Nephron (organoid): ENCODE measurements around the gene FBXL7.
A peak's percentile ranks its signal among the peaks of the same experiment; 100 is the strongest.

Experiments
- H3K27ac Mint-ChIP-seq, 3 experiments: 2 replicates each; pipeline ENCODE4 v1.8.0; 2020; ENCODE audit warnings: mixed read lengths in 3 of 3, mild to moderate bottlenecking in 2 of 3, moderate library complexity in 1 of 3
- H3K27me3 Mint-ChIP-seq: 2 replicates; pipeline ENCODE4 v1.8.0; 2021; ENCODE audit warnings: low read depth, mild to moderate bottlenecking, moderate library complexity, mixed read lengths
- H3K36me3 Mint-ChIP-seq: 2 replicates; pipeline ENCODE4 v1.8.0; 2020; ENCODE audit warnings: low read depth, mixed read lengths
- H3K4me1 Mint-ChIP-seq: 2 replicates; pipeline ENCODE4 v1.8.0; 2020; ENCODE audit warnings: mixed read lengths
- H3K4me3 Mint-ChIP-seq, 3 experiments: 2 replicates each; pipeline ENCODE4 v1.8.0; 2020; ENCODE audit warnings: mild to moderate bottlenecking in 3 of 3, mixed read lengths in 3 of 3, moderate library complexity in 2 of 3
- H3K9me3 Mint-ChIP-seq: 2 replicates; pipeline ENCODE4 v1.8.0; 2020; ENCODE audit warnings: mixed read lengths
- CTCF ChIP-seq, 3 experiments: fragments of 200-600 bp; sonication (generic); IDR thresholded peaks; one replicate each; pipeline ENCODE4 v1.5.0; 2021; ENCODE audit warnings: antibody characterized with exemption in 3 of 3; ENCODE audit not compliant: unreplicated experiment in 3 of 3

FBXL7 gene

GRCh38 chr5:15595929-15596328 lies 95.9 kb downstream of the FBXL7 start:
- Mint-ChIP-seq H3K27me3 (no peaks in the 10 kb centered on the region), H3K4me3 (no peak overlapping the region), H3K36me3 (peaks cover 5% of the 10 kb centered on the region), H3K27ac (no peak overlapping the region), H3K4me1 (peaks cover 48% of the 10 kb centered on the region), H3K9me3 (no peaks in the 10 kb centered on the region)
- TF ChIP-seq CTCF (IDR thresholded peaks at IDR 0.05; ENCODE audit: unreplicated experiment in 3 of 3): no peak

- H3K4me3 Mint-ChIP-seq: no peak overlapping the region
- H3K27ac Mint-ChIP-seq: peak overlapping the region in 1 of 3 experiments; percentile 22
- H3K9me3 Mint-ChIP-seq: no peaks in the 10 kb centered on the region
- peaks cover 11% of the 10 kb centered on the region for H3K36me3 Mint-ChIP-seq
- H3K4me1 Mint-ChIP-seq: peaks cover 56% of the 10 kb centered on the region
- no peaks in the 10 kb centered on the region for H3K27me3 Mint-ChIP-seq
- no peak for TF ChIP-seq CTCF (IDR thresholded peaks at IDR 0.05; ENCODE audit: unreplicated experiment in 3 of 3)
These were observed 97.0 kb downstream of the FBXL7 start for GRCh38 chr5:15596936-15597335.

- Mint-ChIP-seq H3K9me3 (no peaks in the 10 kb centered on the region), H3K27ac (peak overlapping the region; percentile 4 to 44 (median 14))
These were observed 97.8 kb downstream of the FBXL7 start for GRCh38 chr5:15597804-15598203.

GRCh38 chr5:15598294-15598902 lies 98.4 kb downstream of the FBXL7 start:
- Mint-ChIP-seq H3K27me3 (no peaks in the 10 kb centered on the region), H3K4me3 (no peak overlapping the region), H3K9me3 (no peaks in the 10 kb centered on the region), H3K36me3 (peaks cover 15% of the 10 kb centered on the region), H3K4me1 (peaks cover 46% of the 10 kb centered on the region), H3K27ac (peak overlapping the region in 1 of 3 experiments; percentile 18)
- TF ChIP-seq CTCF (IDR thresholded peaks at IDR 0.05; ENCODE audit: unreplicated experiment in 3 of 3): peak; percentile 44 to 51 (median 50)

More at GRCh38 chr5:15597804-15598203, 97.8 kb downstream of the FBXL7 start:
- Mint-ChIP-seq H3K27me3 (no peaks in the 10 kb centered on the region), H3K4me3 (no peak overlapping the region), H3K36me3 (peaks cover 15% of the 10 kb centered on the region), H3K4me1 (peaks cover 47% of the 10 kb centered on the region)
- no peak for TF ChIP-seq CTCF (IDR thresholded peaks at IDR 0.05; ENCODE audit: unreplicated experiment in 3 of 3)

GRCh38 chr5:15600035-15600434 lies 100.1 kb downstream of the FBXL7 start:
- H3K9me3 Mint-ChIP-seq: no peaks in the 10 kb centered on the region
- no peak for TF ChIP-seq CTCF (IDR thresholded peaks at IDR 0.05; ENCODE audit: unreplicated experiment in 3 of 3)
- H3K27ac Mint-ChIP-seq: peak overlapping the region in 1 of 3 experiments; percentile 54
- H3K4me1 Mint-ChIP-seq: peaks cover 34% of the 10 kb centered on the region
- no peak overlapping the region for H3K4me3 Mint-ChIP-seq
- H3K27me3 Mint-ChIP-seq: no peaks in the 10 kb centered on the region
- peaks cover 14% of the 10 kb centered on the region for H3K36me3 Mint-ChIP-seq

- Mint-ChIP-seq H3K9me3 (no peaks in the 10 kb centered on the region), H3K27me3 (no peaks in the 10 kb centered on the region), H3K4me1 (peaks cover 34% of the 10 kb centered on the region), H3K27ac (no peak overlapping the region), H3K4me3 (no peak overlapping the region), H3K36me3 (peaks cover 15% of the 10 kb centered on the region)
- no peak for TF ChIP-seq CTCF (IDR thresholded peaks at IDR 0.05; ENCODE audit: unreplicated experiment in 3 of 3)
These were observed 101.3 kb downstream of the FBXL7 start for GRCh38 chr5:15601274-15601673.
